HPDE6-E6E7 (cell line): ENCODE measurements around the gene ZFP1.
"Not testable (repeated sequence)": the region's sequence is repeated elsewhere in the genome, so short reads cannot be mapped to it uniquely, and the experiment has no call there.

Experiments
- DNase-seq: peaks from one replicate; pipeline ENCODE4 v3.0.0; 2011; ENCODE audit warnings: missing footprints; ENCODE audit errors: extremely low spot score

The ZFP1 gene

GRCh38 chr16:75203667-75204409 is 55.5 kb downstream of the ZFP1 start:
- no peak for DNase-seq

DNA sequence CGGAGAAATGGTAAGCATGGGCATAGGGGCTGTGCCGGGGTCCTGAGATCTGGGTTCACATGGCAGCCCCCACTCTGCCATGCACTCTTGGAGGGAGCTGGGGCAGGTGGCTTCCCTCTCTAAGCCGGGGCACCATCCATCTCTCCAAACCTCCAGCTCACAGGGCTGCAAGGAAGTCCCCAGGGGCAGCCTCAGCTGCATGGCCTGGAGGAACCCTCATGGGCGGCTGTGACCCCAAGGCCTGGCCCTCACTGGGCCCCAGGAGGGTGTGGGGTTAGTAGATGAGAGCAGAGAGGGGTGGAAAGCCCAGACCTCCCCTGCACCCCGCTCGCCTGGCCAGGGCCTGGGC is 56.1 kb downstream of the ZFP1 start:
- no peak for DNase-seq

GRCh38 chr16:75204905-75205304 is 56.6 kb downstream of the ZFP1 start:
- DNase-seq, result not testable (repeated sequence)

DNA sequence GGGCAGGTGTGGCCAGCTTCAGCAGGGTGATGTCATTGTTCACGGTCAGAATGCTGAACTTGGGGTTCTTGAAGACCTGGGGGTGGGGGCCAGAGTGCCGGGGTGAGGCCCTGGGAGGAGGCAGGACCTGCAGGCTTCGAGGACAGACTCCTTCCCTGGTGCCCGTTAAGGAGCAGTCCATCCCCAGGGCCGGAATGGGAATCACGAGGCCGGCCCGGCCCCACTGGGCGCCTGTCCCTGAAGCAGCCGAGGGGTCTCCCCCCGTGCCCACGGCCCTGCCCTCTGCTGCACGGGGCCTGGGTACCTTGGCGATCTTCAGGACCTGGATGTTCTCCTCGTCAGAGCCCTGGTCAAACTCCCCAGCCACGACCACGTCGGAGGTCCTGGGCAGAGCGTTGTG is 57.1 kb downstream of the ZFP1 start:
- not testable (repeated sequence) for DNase-seq

DNA sequence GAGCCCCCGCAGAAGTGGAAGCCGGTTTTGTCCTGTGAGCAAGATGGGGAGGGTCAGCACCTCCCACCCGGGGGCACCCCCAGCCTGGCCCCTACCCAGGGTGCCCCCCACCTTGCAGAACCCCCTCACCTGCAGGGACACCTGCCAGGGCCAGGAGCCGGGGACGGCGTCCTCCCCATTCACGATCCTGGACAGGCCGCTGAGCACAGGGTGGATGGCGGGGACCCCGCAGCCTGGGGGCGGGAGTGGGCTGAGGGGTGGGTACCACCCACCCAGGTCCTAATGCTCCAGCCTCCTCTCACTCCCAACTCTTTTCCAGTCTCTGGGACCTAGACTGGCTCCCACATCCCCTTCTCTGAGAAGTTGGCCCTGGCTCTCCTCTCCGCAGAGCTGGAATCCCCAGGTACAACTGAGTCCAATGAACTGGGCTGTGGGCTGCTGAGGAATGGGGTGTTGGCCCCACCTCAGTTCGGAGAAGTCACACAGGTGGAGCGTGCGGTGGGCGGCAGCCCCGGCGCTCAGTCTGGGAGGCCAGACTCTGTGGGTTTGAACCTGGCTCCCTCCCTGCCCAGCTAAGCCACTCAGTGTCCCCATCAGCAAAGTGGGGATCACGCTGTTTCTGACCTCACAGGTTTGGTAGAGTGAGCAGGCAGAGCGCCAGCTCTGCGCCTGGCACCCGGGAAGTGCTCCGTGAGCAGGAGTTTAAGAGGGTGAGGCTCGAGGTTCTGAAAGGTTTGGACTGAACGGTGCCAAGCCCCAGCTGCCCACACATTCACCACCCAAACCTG is 57.8 kb downstream of the ZFP1 start:
- DNase-seq, result not testable (repeated sequence)

- no peak for DNase-seq
Observed at GRCh38 chr16:75206749-75207451, 58.6 kb downstream of the ZFP1 start, which contains the start of gene CTRB2. CTRB2 (minus strand) TSS chr16:75207161; CDS start chr16:75207141, 20 bp downstream.

DNA sequence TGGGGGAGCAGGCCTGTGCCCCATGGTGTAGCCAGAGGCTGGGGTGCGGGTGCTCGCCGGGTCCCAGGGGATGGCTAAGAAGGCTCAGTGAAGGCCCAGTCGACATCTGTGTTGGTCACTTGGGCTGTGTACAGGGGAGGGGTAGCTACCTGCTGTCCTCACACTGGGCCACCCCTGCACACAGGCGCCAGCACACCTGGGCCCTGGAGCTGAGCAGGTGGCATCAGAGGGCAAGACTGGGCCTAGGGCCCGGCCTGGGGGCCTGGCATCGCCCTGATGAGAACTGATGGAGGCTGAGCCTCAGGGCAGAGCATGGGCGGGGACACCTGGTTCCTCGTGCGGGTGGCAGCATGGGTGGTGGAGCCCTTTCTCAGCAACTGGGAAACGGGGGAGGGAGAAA is 59.5 kb downstream of the ZFP1 start:
- DNase-seq, result no peak

- DNase-seq, result no peak
Observed at GRCh38 chr16:75208242-75208825, 60.0 kb downstream of the ZFP1 start.

GRCh38 chr16:75208861-75209505 is 60.7 kb downstream of the ZFP1 start:
- no peak for DNase-seq

- DNase-seq, result not testable (repeated sequence)
Observed at GRCh38 chr16:75209514-75209913, 61.2 kb downstream of the ZFP1 start.

GRCh38 chr16:75209944-75210343 is 61.6 kb downstream of the ZFP1 start:
- DNase-seq, result no peak

DNA sequence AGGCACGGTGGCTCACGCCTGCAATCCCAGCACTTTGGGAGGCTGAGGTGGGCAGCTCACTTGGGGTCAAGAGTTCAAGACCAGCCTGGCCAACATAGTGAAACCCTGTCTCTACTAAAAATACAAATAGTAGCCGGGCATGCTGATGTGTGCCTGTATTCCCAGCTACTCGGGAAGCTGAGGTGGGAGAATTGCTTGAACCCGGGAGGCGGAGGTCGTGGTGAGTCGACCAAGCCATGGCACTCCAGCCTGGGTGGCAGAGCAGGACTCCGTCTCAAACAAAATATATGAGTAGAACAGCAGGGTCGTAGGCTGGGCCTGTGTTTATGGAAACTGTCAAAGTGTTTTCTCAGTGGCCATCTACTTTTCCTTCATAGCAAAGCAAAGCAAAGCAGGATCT is 63.0 kb downstream of the ZFP1 start:
- not testable (repeated sequence) for DNase-seq

DNA sequence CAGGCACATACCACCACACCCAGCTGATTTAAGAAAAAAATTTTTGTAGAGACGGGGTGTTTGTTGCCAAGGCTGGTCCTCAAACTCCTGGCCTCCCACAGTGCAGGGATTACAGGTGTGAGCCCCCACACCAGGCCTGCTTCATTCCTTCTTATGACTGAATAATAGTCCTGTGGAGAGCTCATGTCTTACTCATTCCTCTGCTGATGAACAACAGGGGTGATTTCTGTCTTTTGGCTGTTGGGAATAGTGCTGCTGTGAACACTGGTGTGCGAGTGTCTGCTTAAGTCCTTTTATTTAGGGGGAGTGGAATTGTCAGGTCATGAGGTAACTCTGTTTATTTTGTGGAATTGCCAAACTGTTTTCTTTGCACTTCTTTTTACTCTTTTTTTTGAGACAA is 67.8 kb downstream of the ZFP1 start:
- DNase-seq, result no peak

GRCh38 chr16:75216576-75216975 is 68.3 kb downstream of the ZFP1 start:
- no peak for DNase-seq

- no peak for DNase-seq
Observed at GRCh38 chr16:75217389-75217851, 69.1 kb downstream of the ZFP1 start.

GRCh38 chr16:75218256-75219076 is 70.1 kb downstream of the ZFP1 start, which contains the start of gene CTRB1:
CTRB1 (plus strand) TSS chr16:75218988; CDS start chr16:75219008, 20 bp downstream.
- no peak for DNase-seq

DNA sequence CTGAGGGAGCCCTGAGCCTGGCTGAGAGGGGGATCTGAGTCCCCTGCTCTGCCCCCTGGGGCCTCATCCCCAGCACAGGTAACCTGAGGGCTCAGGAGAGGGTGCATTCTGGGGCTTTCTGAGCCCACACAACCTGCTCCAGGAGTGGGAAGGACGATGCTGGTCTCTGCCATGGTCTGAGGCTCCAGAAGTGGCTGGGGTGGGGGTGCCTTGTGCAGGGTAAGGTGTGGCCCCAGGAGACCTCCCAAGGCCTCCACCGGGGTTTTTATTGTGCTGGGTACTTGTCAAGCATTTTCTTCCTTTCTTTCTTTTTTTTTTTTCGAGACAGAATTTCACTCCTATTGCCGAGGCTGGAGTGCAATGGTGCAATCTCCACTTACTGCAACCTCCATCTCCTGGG is 70.8 kb downstream of the ZFP1 start:
- no peak for DNase-seq

- DNase-seq, result no peak
Observed at GRCh38 chr16:75219838-75220237, 71.5 kb downstream of the ZFP1 start.
